GM23338 (cell line): Measurements from ENCODE around the gene ZNF26.

Source experiments
- EZH2 ChIP-seq: fragments of 200-600 bp; sonication (generic); IDR thresholded peaks from one replicate; pipeline ENCODE4 v1.8.0; 2017; ENCODE audit warnings: antibody characterized with exemption, mild to moderate bottlenecking, low read depth; ENCODE audit not compliant: unreplicated experiment
- JUNB ChIP-seq: IDR thresholded peaks from one replicate; pipeline ENCODE4 v1.6.1; 2016; ENCODE audit warnings: antibody characterized with exemption; ENCODE audit not compliant: unreplicated experiment
- POLR2AphosphoS5 ChIP-seq: IDR thresholded peaks from 2 replicates; pipeline ENCODE4 v1.6.1; 2016; ENCODE audit warnings: antibody characterized with exemption, low read depth
- ZNF114 ChIP-seq: fragments of 250-450 bp; sonication (Bioruptor Pico); IDR thresholded peaks from 2 replicates; pipeline ENCODE4 v1.5.0; 2020; ENCODE audit warnings: mild to moderate bottlenecking, moderate library complexity
- ZNF331 ChIP-seq: fragments of 250-450 bp; sonication (Bioruptor Pico); IDR thresholded peaks from 2 replicates; pipeline ENCODE4 v1.5.0; 2020; ENCODE audit warnings: low read depth, mild to moderate bottlenecking, moderate library complexity
- TF ChIP-seq, protein P1 (sequence below), 2 experiments: fragments of 200-600 bp in 1 of 2; sonication (generic) in 1 of 2; conservative IDR thresholded peaks; 2 replicates each; pipeline versions ENCODE4 v1.5.1 to v1.6.1; 2016 to 2017; ENCODE audit warnings: antibody characterized with exemption in 2 of 2, low read depth in 2 of 2, mild to moderate bottlenecking in 2 of 2, moderate library complexity in 1 of 2
- TF ChIP-seq, protein P2 (sequence below): IDR thresholded peaks from one replicate; pipeline ENCODE4 v1.6.1; 2018; ENCODE audit warnings: antibody characterized with exemption; ENCODE audit not compliant: unreplicated experiment
- TF ChIP-seq, protein P3 (sequence below): IDR thresholded peaks from 2 replicates; pipeline ENCODE4 v1.6.1; 2016; ENCODE audit warnings: antibody characterized with exemption

DNA sequence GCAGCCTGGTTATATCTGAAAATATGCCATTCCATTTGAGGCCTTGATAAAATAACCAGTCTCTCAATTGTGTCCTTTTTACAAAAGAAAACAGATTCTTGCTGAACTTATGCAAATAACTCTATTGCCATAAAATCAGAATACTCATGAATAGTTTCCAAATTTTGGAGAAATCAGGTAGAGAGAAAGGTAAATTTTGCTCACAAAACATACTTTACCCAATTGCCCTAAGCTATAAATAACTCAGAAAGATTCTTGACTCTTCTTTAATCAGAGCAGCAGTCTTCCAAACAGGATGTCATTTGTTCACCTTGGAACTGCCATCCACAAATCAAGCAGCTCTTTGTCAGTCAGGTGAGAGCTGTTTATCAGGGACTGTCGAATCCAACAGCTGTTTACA lies 12.6 kb downstream of the ZNF26 start:
- TF ChIP-seq POLR2AphosphoS5 (no peak), JUNB (no peak), EZH2 (no peak), ZNF114 (CRISPR knock-in tag) (no peak), ZNF331 (CRISPR knock-in tag) (no peak)
- TF ChIP-seq, protein P1, sequence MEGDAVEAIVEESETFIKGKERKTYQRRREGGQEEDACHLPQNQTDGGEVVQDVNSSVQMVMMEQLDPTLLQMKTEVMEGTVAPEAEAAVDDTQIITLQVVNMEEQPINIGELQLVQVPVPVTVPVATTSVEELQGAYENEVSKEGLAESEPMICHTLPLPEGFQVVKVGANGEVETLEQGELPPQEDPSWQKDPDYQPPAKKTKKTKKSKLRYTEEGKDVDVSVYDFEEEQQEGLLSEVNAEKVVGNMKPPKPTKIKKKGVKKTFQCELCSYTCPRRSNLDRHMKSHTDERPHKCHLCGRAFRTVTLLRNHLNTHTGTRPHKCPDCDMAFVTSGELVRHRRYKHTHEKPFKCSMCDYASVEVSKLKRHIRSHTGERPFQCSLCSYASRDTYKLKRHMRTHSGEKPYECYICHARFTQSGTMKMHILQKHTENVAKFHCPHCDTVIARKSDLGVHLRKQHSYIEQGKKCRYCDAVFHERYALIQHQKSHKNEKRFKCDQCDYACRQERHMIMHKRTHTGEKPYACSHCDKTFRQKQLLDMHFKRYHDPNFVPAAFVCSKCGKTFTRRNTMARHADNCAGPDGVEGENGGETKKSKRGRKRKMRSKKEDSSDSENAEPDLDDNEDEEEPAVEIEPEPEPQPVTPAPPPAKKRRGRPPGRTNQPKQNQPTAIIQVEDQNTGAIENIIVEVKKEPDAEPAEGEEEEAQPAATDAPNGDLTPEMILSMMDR (conservative IDR thresholded peaks at IDR 0.05; ENCODE audit: low read depth in 2 of 2): no peak
- TF ChIP-seq, protein P2, sequence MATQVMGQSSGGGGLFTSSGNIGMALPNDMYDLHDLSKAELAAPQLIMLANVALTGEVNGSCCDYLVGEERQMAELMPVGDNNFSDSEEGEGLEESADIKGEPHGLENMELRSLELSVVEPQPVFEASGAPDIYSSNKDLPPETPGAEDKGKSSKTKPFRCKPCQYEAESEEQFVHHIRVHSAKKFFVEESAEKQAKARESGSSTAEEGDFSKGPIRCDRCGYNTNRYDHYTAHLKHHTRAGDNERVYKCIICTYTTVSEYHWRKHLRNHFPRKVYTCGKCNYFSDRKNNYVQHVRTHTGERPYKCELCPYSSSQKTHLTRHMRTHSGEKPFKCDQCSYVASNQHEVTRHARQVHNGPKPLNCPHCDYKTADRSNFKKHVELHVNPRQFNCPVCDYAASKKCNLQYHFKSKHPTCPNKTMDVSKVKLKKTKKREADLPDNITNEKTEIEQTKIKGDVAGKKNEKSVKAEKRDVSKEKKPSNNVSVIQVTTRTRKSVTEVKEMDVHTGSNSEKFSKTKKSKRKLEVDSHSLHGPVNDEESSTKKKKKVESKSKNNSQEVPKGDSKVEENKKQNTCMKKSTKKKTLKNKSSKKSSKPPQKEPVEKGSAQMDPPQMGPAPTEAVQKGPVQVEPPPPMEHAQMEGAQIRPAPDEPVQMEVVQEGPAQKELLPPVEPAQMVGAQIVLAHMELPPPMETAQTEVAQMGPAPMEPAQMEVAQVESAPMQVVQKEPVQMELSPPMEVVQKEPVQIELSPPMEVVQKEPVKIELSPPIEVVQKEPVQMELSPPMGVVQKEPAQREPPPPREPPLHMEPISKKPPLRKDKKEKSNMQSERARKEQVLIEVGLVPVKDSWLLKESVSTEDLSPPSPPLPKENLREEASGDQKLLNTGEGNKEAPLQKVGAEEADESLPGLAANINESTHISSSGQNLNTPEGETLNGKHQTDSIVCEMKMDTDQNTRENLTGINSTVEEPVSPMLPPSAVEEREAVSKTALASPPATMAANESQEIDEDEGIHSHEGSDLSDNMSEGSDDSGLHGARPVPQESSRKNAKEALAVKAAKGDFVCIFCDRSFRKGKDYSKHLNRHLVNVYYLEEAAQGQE: no peak
- TF ChIP-seq, protein P3, sequence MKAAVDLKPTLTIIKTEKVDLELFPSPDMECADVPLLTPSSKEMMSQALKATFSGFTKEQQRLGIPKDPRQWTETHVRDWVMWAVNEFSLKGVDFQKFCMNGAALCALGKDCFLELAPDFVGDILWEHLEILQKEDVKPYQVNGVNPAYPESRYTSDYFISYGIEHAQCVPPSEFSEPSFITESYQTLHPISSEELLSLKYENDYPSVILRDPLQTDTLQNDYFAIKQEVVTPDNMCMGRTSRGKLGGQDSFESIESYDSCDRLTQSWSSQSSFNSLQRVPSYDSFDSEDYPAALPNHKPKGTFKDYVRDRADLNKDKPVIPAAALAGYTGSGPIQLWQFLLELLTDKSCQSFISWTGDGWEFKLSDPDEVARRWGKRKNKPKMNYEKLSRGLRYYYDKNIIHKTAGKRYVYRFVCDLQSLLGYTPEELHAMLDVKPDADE: no peak
